CD4-positive, alpha-beta T cell (primary cell): ENCODE results near the gene PHEX. TPM values are rescaled to one million over a fixed set of nuclear protein-coding genes. Genes with fewer than 3 reads are reported as not detected.

ENCODE experiments used
- ATAC-seq: fragments of 200-7000 bp; cut with Tn5 transposase; one replicate; pipeline ENCODE4 v1.10.0; 2022; ENCODE audit warnings: mild to moderate bottlenecking; ENCODE audit not compliant: poor library complexity
- CTCF ChIA-PET: fragments of 350-600 bp; sonication (Branson Sonifier 250); formaldehyde crosslinking; loops from one replicate; lab custom pipeline; 2021; ENCODE audit warnings: antibody characterized with exemption, inconsistent platforms; lab: Charles Lee
- POLR2A ChIA-PET: fragments of 350-600 bp; sonication (Branson Sonifier 250); formaldehyde crosslinking; loops from one replicate; lab custom pipeline; 2021; ENCODE audit warnings: antibody characterized with exemption, inconsistent platforms; lab: Charles Lee
- DNase-seq, 14 experiments: peaks; one replicate each; pipeline ENCODE4 v3.0.0-alpha.2; 2013 to 2020; ENCODE audit warnings: mixed read lengths in 2 of 14
- H3K27ac ChIP-seq, 2 donors: one replicate each; pipeline versions ENCODE4 v1.5.1 to v1.7.0; 2013; ENCODE audit warnings: low read length in 2 of 2, low read depth in 1 of 2, mild to moderate bottlenecking in 1 of 2
- H3K27me3 ChIP-seq, 2 experiments: 1 replicate in 1 of 2; 2 replicates in 1 of 2; pipeline versions ENCODE4 v1.6.1 to v1.7.0; 2013; ENCODE audit warnings: low read length in 2 of 2, control low read depth in 1 of 2, mild to moderate bottlenecking in 1 of 2, moderate library complexity in 1 of 2; ENCODE audit not compliant: insufficient read depth in 2 of 2, control insufficient read depth in 1 of 2
- H3K36me3 ChIP-seq: one replicate; pipeline ENCODE4 v1.6.1; 2013; ENCODE audit warnings: low read length, control low read depth; ENCODE audit not compliant: insufficient read depth
- H3K4me1 ChIP-seq: one replicate; pipeline ENCODE4 v1.6.1; 2013; ENCODE audit warnings: low read length, control low read depth; ENCODE audit not compliant: insufficient read depth
- H3K4me3 ChIP-seq: one replicate; pipeline ENCODE4 v1.5.1; 2013; ENCODE audit warnings: mild to moderate bottlenecking, low read length, moderate library complexity
- H3K9me3 ChIP-seq, 2 experiments: 1 replicate in 1 of 2; 2 replicates in 1 of 2; pipeline versions ENCODE4 v1.6.1 to v1.7.0; 2013; ENCODE audit warnings: low read length in 2 of 2, mild to moderate bottlenecking in 2 of 2, control low read depth in 1 of 2, moderate library complexity in 1 of 2; ENCODE audit not compliant: control insufficient read depth in 1 of 2, insufficient read depth in 1 of 2
- H3K27ac Mint-ChIP-seq: one replicate; pipeline ENCODE4 v1.8.0; 2020; ENCODE audit warnings: mixed read lengths
- H3K27me3 Mint-ChIP-seq: one replicate; pipeline ENCODE4 v1.8.0; 2021; ENCODE audit warnings: mixed read lengths
- H3K36me3 Mint-ChIP-seq: one replicate; pipeline ENCODE4 v1.8.0; 2021; ENCODE audit warnings: low read depth, mixed read lengths
- H3K4me1 Mint-ChIP-seq: one replicate; pipeline ENCODE4 v1.8.0; 2021; ENCODE audit warnings: low read depth, mixed read lengths
- H3K4me3 Mint-ChIP-seq: one replicate; pipeline ENCODE4 v1.8.0; 2020; ENCODE audit warnings: mild to moderate bottlenecking, mixed read lengths
- H3K9me3 Mint-ChIP-seq: one replicate; pipeline ENCODE4 v1.8.0; 2020; ENCODE audit warnings: mixed read lengths
- CTCF ChIP-seq: fragments of 200-600 bp; IDR thresholded peaks from one replicate; pipeline ENCODE4 v1.8.0; 2022; ENCODE audit warnings: antibody characterized with exemption, mild to moderate bottlenecking
- intact Hi-C, 2 experiments: fragments of 100-400 bp; cut with DNase I in 1 of 2; cut with micrococcal nuclease in 1 of 2; formaldehyde crosslinking; loops; one replicate each; pipeline versions ENCODE4 v1.15.1 to v1.9.0; 2023 to 2025; cut with DNase I, micrococcal nuclease
- total RNA-seq, 174 experiments: library from RNA in 2 of 174; stranded (reverse) in 2 of 174; gene quantifications; one replicate each; pipeline ENCODE4 v1.2.3 and lab custom pipeline; 2021 to 2026

PHEX gene
- total RNA-seq, 2 experiments from 2014 or later: 0.08 to 0.14 TPM

GRCh38 chrX:22105231-22105630 is 73.1 kb downstream of the PHEX start:
- Histone ChIP-seq H3K27me3 (no peaks in the 10 kb centered on the region), H3K9me3 (no peaks in the 10 kb centered on the region), H3K4me1 (no peaks in the 10 kb centered on the region), H3K36me3 (no peaks in the 10 kb centered on the region), H3K4me3 (no peak overlapping the region), H3K27ac (no peak overlapping the region)
- TF ChIP-seq CTCF: no peak
- Mint-ChIP-seq H3K4me1 (no peaks in the 10 kb centered on the region), H3K27ac (no peak overlapping the region), H3K9me3 (no peaks in the 10 kb centered on the region), H3K4me3 (no peak overlapping the region), H3K36me3 (no peaks in the 10 kb centered on the region), H3K27me3 (no peaks in the 10 kb centered on the region)
- ChIA-PET CTCF (no interaction called here), POLR2A (no interaction called here)
- ATAC-seq (no peak), DNase-seq (no peak)
- intact Hi-C loops: no loop called here

DNA sequence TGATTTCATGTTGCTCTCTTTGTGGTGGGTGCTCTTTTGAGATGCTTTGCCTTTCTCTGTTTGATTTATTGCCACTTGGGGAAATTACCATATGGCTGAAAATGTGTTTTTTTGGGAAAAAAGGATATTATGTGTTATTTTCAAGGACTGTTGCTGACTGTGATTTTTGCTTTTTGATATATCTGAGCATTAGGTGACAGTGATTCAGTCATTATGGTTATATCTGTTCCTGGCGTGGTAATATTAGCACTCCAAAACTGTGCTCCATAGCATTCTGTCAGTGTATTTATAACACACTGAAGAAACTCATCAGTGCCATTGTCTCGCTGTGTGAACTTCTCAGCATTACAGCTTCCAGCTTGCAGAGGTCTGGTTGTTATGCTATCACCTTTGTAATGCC is 73.8 kb downstream of the PHEX start:
- no peak overlapping the region for H3K27ac Mint-ChIP-seq
- no peak overlapping the region for H3K27ac ChIP-seq
- DNase-seq (no peak), ATAC-seq (no peak)
- no peak overlapping the region for H3K4me3 Mint-ChIP-seq
- intact Hi-C loops: no loop called here
- ChIA-PET CTCF (no interaction called here), POLR2A (no interaction called here)
- H3K4me1 Mint-ChIP-seq: no peaks in the 10 kb centered on the region
- H3K9me3 ChIP-seq: no peaks in the 10 kb centered on the region
- H3K4me3 ChIP-seq: no peak overlapping the region
- H3K36me3 ChIP-seq: no peaks in the 10 kb centered on the region
- H3K27me3 ChIP-seq: no peaks in the 10 kb centered on the region
- H3K4me1 ChIP-seq: no peaks in the 10 kb centered on the region
- TF ChIP-seq CTCF: no peak
- H3K9me3 Mint-ChIP-seq: no peaks in the 10 kb centered on the region
- no peaks in the 10 kb centered on the region for H3K36me3 Mint-ChIP-seq
- H3K27me3 Mint-ChIP-seq: no peaks in the 10 kb centered on the region

DNA sequence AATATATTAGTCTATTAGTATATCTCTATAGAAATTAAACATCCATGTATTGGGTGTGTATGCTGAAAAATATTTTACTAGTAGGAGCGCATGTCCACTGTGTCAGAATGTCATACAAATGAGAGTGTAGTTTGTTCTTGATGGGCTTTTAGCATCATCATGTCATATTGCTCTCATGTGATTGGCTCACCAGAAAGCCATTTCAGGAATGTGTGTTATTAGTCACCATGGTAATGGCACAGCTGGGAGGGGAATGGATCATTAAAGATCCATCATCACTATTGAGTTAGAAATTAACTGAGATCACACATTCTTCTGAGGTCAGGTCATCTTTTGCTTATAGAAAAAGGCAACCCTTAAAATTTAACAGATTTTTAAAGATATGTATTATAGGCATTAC is 77.3 kb downstream of the PHEX start:
- Histone ChIP-seq H3K4me1 (no peaks in the 10 kb centered on the region), H3K36me3 (no peaks in the 10 kb centered on the region), H3K9me3 (no peaks in the 10 kb centered on the region), H3K27me3 (no peaks in the 10 kb centered on the region), H3K4me3 (no peak overlapping the region), H3K27ac (no peak overlapping the region)
- Mint-ChIP-seq H3K27ac (no peak overlapping the region), H3K4me1 (no peaks in the 10 kb centered on the region), H3K36me3 (no peaks in the 10 kb centered on the region), H3K27me3 (no peaks in the 10 kb centered on the region), H3K4me3 (no peak overlapping the region), H3K9me3 (no peaks in the 10 kb centered on the region)
- no peak for ATAC-seq
- POLR2A ChIA-PET: no interaction called here
- no peak for TF ChIP-seq CTCF
- CTCF ChIA-PET: interaction anchor here (1.4 kb wide), 1 partner anchor 26 kb away, joined by 3 read pairs; no protein-coding TSS in a partner anchor
- no peak for DNase-seq
- intact Hi-C loops: no loop called here
